Airway epithelial cell (primary cell): Measurements from ENCODE around the gene CYTH4. TPM values are rescaled to one million over a fixed set of nuclear protein-coding genes. Genes with fewer than 3 reads are reported as not detected.

Source experiments
- total RNA-seq: library from RNA; depleted of rRNA; stranded (reverse); fragments of >200 nt; gene quantifications from 2 replicates; pipeline ENCODE4 v1.2.3, GENCODE V29; 2015

CYTH4 gene
- total RNA-seq, result 0.09 and 0.21 TPM in 2 replicates

GRCh38 chr22:37282385-37282677 is at the start of gene CYTH4:
Gene CYTH4 (plus strand): TSS chr22:37282508. CDS start chr22:37282570, 62 bp downstream.

GRCh38 chr22:37244114-37244921 is 38.0 kb upstream of the CYTH4 start, which contains the start of gene RAC2:
Gene RAC2 (minus strand): TSS chr22:37244269. CDS start chr22:37244148, 121 bp downstream.

Other genes starting within 250 kb of the CYTH4 start
- gene KCTD17, start 230.8 kb upstream of the CYTH4 start, total RNA-seq, result 20.5 and 21.4 TPM in 2 replicates
- 0.07 TPM in 1 of 2 replicates, not detected in the other for gene TMPRSS6, start 172.8 kb upstream of the CYTH4 start, total RNA-seq
- gene IL2RB, start 132.6 kb upstream of the CYTH4 start, total RNA-seq, result 0.05 and 0.28 TPM in 2 replicates
- gene C1QTNF6, start 94.3 kb upstream of the CYTH4 start, total RNA-seq, result 7.8 and 9.2 TPM in 2 replicates
- not detected in 2 replicates for gene SSTR3, start 70.0 kb upstream of the CYTH4 start, total RNA-seq
- gene RAC2, start 38.2 kb upstream of the CYTH4 start, total RNA-seq, result 85.6 and 90.1 TPM in 2 replicates
- gene ELFN2, start 145.0 kb downstream of the CYTH4 start, total RNA-seq, result 3.2 and 4.7 TPM in 2 replicates
- gene MFNG, start 203.9 kb downstream of the CYTH4 start, total RNA-seq, result 1.3 and 2.0 TPM in 2 replicates
- gene CARD10, start 236.9 kb downstream of the CYTH4 start, total RNA-seq, result 48.3 TPM in 2 replicates